ENCODE results near the gene FABP3.
A peak's percentile ranks its signal among the peaks of the same experiment; 100 is the strongest.
"Not testable (repeated sequence)": the region's sequence is repeated elsewhere in the genome, so short reads cannot be mapped to it uniquely, and the experiment has no call there.

Gene FABP3

GRCh38 chr1:31397360-31398095 lies 24.7 kb upstream of the FABP3 start:
- DNase-seq, result no peak

- DNase-seq, result no peak
These were observed 23.9 kb upstream of the FABP3 start for GRCh38 chr1:31396633-31397351.

- DNase-seq, result peak; percentile 87
These were observed 21.8 kb upstream of the FABP3 start for GRCh38 chr1:31394584-31395193.

GRCh38 chr1:31393463-31393862 lies 20.6 kb upstream of the FABP3 start:
- DNase-seq, result no peak

GRCh38 chr1:31390071-31390470 lies 17.2 kb upstream of the FABP3 start:
- DNase-seq, result no peak

- no peak for DNase-seq
These were observed 16.7 kb upstream of the FABP3 start for GRCh38 chr1:31389616-31390015.

GRCh38 chr1:31387612-31388011 lies 14.7 kb upstream of the FABP3 start:
- DNase-seq, result no peak

GRCh38 chr1:31386576-31387243 lies 13.8 kb upstream of the FABP3 start:
- DNase-seq, result not testable (repeated sequence)

GRCh38 chr1:31383967-31384366 lies 11.1 kb upstream of the FABP3 start:
- DNase-seq, result no peak

GRCh38 chr1:31382379-31382989 lies 9.6 kb upstream of the FABP3 start:
- DNase-seq, result no peak

- peak; percentile 31 for DNase-seq
These were observed 8.8 kb upstream of the FABP3 start for GRCh38 chr1:31381394-31382294.

GRCh38 chr1:31380181-31380580 lies 7.3 kb upstream of the FABP3 start:
- no peak for DNase-seq

GRCh38 chr1:31378001-31378400 lies 5.1 kb upstream of the FABP3 start:
- DNase-seq, result no peak

- DNase-seq, result no peak
These were observed 4.5 kb upstream of the FABP3 start for GRCh38 chr1:31377364-31377863.

- DNase-seq, result peak; percentile 93
These were observed 3.7 kb upstream of the FABP3 start for GRCh38 chr1:31376375-31377134.

- DNase-seq, result peak; percentile 90
These were observed 1.8 kb upstream of the FABP3 start for GRCh38 chr1:31374511-31375196.

- DNase-seq, result no peak
These were observed 1.1 kb upstream of the FABP3 start for GRCh38 chr1:31373897-31374486.

- DNase-seq, result no peak
These were observed 173 bp downstream of the FABP3 start for GRCh38 chr1:31372751-31373055.

- DNase-seq, result no peak
These were observed 825 bp downstream of the FABP3 start for GRCh38 chr1:31372051-31372450.
